Daoy (cell line): ENCODE results near the gene PLA2G2C. TPM values are rescaled to one million over a fixed set of nuclear protein-coding genes. Genes with fewer than 3 reads are reported as not detected.

Source experiments
- DNase-seq: peaks from one replicate; pipeline ENCODE4 v3.0.0-alpha.2; 2015; ENCODE audit warnings: low read depth
- total RNA-seq: library from RNA; depleted of rRNA; stranded (reverse); fragments of >200 nt; shearing (Covaris generic); gene quantifications from 2 replicates; pipeline ENCODE4 v1.2.3, GENCODE V29; 2014

Gene PLA2G2C
- total RNA-seq, 1 experiment from 2014 or later, result not detected

- no peak for DNase-seq
These were observed 21.2 kb upstream of the PLA2G2C start for GRCh38 chr1:20207546-20207945.

- DNase-seq, result no peak
These were observed 15.8 kb upstream of the PLA2G2C start for GRCh38 chr1:20202166-20202565.

GRCh38 chr1:20200966-20201365, 14.6 kb upstream of the PLA2G2C start:
- DNase-seq, result no peak

GRCh38 chr1:20199840-20200239, 13.5 kb upstream of the PLA2G2C start:
- no peak for DNase-seq

- no peak for DNase-seq
These were observed 13.1 kb upstream of the PLA2G2C start for GRCh38 chr1:20199403-20199802.

- no peak for DNase-seq
These were observed 12.6 kb upstream of the PLA2G2C start for GRCh38 chr1:20198918-20199317.

GRCh38 chr1:20198296-20198695, 12.0 kb upstream of the PLA2G2C start:
- no peak for DNase-seq

- DNase-seq, result no peak
These were observed 11.0 kb upstream of the PLA2G2C start for GRCh38 chr1:20197329-20197791.

GRCh38 chr1:20195462-20195780, 9.1 kb upstream of the PLA2G2C start:
- no peak for DNase-seq

GRCh38 chr1:20194757-20195461, 8.6 kb upstream of the PLA2G2C start:
- peak; percentile 71 for DNase-seq

GRCh38 chr1:20194224-20194623, 7.9 kb upstream of the PLA2G2C start:
- DNase-seq, result no peak

- DNase-seq, result no peak
These were observed 6.6 kb upstream of the PLA2G2C start for GRCh38 chr1:20192871-20193411.

- DNase-seq, result no peak
These were observed 6.0 kb upstream of the PLA2G2C start for GRCh38 chr1:20192364-20192763.

- DNase-seq, result no peak
These were observed 5.0 kb upstream of the PLA2G2C start for GRCh38 chr1:20191266-20191825.

GRCh38 chr1:20190256-20191160, 4.2 kb upstream of the PLA2G2C start:
- no peak for DNase-seq

- no peak for DNase-seq
These were observed 3.3 kb upstream of the PLA2G2C start for GRCh38 chr1:20189664-20190063.

GRCh38 chr1:20188455-20188817, 2.1 kb upstream of the PLA2G2C start:
- DNase-seq, result no peak

- no peak for DNase-seq
These were observed 1.6 kb upstream of the PLA2G2C start for GRCh38 chr1:20187813-20188454.

- no peak for DNase-seq
These were observed 940 bp upstream of the PLA2G2C start for GRCh38 chr1:20187103-20187812.

- DNase-seq, result peak; percentile 34
These were observed 1.1 kb downstream of the PLA2G2C start for GRCh38 chr1:20184997-20185833.
